ENCODE data around the gene KCNT1. TPM values are rescaled to one million over a fixed set of nuclear protein-coding genes. Genes with fewer than 3 reads are reported as not detected.

The KCNT1 gene
- polyA plus RNA-seq, 4 donors = 0.08 to 0.24 (median 0.22) TPM

GRCh38 chr9:135761150-135761844, 59.3 kb downstream of the KCNT1 start:
- DNase-seq (ENCODE audit: low read depth in 4 of 4, low spot score in 3 of 4) = no peak

DNA sequence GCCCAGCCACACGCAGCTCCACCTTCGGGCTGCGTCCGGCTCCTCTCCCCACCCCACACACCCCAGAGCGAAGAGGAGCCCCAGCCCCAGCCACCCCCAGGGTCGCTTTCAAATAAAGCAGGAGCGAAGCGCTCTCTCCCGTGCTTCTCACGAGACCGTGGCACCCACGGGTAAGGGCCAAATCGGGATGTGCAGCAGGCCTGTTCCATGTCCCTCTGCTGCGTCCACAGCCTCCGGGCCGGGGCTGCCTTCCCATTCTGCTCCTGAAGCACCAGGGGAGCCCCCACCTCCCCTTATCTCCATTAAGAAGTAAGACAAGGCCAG, 59.8 kb downstream of the KCNT1 start:
- DNase-seq (ENCODE audit: low read depth in 4 of 4, low spot score in 3 of 4) = no peak

- DNase-seq (ENCODE audit: low read depth in 4 of 4, low spot score in 3 of 4) = no peak
These were observed 60.9 kb downstream of the KCNT1 start for GRCh38 chr9:135762921-135763320.

DNA sequence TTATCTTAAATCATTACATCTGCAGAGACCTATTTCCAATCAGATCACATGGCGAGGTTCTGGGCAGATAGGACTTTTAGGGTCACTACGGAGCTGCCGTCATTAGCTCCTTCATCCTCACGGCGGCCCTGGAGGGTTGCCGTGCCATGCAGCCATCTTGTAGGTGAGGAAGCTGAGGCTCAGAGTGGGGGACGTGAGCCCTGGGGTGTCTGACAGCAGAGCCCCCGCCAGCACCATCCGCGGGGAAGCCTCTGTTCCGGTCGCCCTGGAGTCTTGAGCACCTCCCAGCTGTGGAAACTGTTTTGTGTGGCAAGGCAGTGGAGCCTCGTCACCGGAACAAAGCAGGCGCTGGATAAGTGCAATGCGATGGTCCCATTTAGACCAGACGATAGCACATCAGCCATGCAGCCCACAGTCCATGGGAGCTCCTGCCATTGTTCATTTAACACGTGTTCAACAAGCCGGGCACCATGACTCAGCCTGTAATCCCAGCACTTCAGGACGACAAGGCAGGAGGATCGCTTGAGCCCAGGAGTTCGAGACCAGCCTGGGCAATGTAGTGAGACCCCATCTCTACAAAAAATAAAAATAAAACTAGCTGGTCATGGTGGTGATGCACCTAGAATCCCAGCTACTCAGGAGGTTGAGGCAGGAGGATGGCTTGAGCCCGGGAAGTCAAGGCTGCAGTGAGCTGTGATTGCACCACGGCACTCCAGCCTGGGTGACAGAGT, 61.9 kb downstream of the KCNT1 start:
- no peak for DNase-seq (ENCODE audit: low read depth in 4 of 4, low spot score in 3 of 4)

DNA sequence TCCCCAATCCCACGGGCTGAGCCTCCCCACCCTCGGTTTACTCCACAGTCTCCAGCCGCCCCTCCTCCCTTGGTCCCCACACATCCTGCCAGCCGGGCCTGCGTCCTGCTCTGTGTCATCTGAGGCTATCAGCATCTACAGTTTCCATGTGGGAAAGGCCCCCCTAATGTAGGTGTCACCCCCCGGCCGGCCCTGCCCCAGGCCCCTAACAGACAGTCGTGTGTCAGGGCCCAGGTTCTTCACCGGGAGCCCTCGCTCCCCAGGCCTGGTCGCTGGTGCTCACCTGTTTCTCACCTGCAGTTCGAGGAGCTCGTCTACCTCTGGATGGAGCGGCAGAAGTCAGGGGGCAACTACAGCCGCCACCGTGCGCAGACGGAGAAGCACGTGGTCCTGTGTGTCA, 62.7 kb downstream of the KCNT1 start:
- DNase-seq (ENCODE audit: low read depth in 4 of 4, low spot score in 3 of 4) = no peak

GRCh38 chr9:135765416-135765815, 63.4 kb downstream of the KCNT1 start:
- no peak for DNase-seq (ENCODE audit: low read depth in 4 of 4, low spot score in 3 of 4)

DNA sequence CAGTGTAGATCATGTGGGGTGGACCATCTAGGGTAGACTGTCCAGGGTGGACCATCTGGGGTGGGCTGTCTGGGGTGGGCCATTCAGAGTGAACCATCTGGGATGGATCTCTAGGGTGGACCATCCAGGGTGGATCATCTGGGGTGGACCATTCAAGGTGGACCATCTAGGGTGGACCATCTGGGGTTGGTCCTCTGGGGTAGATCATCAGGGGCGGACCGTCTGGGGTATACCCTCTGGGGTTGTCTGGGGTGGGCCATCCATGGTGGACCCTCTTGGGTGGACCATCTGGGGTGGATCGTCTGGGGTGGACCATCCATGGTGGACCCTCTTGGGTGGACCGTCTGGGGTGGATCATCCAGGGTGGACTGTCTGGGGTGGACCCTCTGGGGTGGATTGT, 64.3 kb downstream of the KCNT1 start:
- DNase-seq (ENCODE audit: low read depth in 4 of 4, low spot score in 3 of 4) = no peak

GRCh38 chr9:135766707-135767106, 64.7 kb downstream of the KCNT1 start:
- no peak for DNase-seq (ENCODE audit: low read depth in 4 of 4, low spot score in 3 of 4)

- no peak for DNase-seq (ENCODE audit: low read depth in 4 of 4, low spot score in 3 of 4)
These were observed 66.7 kb downstream of the KCNT1 start for GRCh38 chr9:135768516-135769218.

DNA sequence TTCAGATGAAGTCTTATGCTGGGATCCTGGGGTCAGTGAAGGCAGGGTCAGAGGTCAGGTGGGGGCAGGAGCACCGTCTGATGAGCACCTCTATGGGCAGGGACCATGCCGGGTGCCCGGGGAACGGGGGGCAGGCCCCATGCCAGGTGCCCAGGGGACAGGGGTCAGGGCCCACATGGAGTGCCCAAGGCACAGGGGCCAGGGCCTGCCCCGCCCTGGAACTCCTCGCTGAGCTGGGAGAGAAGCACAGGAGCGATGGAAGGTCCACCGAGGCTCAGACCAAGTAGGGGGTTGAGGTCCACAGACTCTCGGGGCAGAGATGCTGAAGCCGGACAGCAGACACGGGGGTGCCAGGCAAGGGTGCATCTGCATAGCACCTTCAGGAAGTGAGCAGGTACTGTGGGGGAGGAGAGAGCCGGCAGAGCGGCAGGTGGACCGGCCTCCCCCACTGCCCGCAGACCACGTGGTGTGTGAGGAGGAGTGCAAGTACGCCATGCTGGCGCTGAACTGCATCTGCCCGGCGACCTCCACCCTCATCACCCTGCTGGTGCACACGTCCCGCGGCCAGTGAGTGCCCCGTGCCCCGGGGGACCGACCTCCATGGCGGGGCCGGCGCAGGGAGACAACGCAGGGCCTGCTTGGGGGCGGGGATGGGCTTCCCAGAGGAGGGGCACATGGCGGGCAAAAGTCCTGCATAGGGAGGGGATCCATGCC, 67.7 kb downstream of the KCNT1 start:
- DNase-seq (ENCODE audit: low read depth in 4 of 4, low spot score in 3 of 4) = no peak

- DNase-seq (ENCODE audit: low read depth in 4 of 4, low spot score in 3 of 4) = no peak
These were observed 68.2 kb downstream of the KCNT1 start for GRCh38 chr9:135770203-135770535.

GRCh38 chr9:135770771-135771170, 68.8 kb downstream of the KCNT1 start:
- no peak for DNase-seq (ENCODE audit: low read depth in 4 of 4, low spot score in 3 of 4)

GRCh38 chr9:135771401-135772051, 69.5 kb downstream of the KCNT1 start:
- no peak for DNase-seq (ENCODE audit: low read depth in 4 of 4, low spot score in 3 of 4)

DNA sequence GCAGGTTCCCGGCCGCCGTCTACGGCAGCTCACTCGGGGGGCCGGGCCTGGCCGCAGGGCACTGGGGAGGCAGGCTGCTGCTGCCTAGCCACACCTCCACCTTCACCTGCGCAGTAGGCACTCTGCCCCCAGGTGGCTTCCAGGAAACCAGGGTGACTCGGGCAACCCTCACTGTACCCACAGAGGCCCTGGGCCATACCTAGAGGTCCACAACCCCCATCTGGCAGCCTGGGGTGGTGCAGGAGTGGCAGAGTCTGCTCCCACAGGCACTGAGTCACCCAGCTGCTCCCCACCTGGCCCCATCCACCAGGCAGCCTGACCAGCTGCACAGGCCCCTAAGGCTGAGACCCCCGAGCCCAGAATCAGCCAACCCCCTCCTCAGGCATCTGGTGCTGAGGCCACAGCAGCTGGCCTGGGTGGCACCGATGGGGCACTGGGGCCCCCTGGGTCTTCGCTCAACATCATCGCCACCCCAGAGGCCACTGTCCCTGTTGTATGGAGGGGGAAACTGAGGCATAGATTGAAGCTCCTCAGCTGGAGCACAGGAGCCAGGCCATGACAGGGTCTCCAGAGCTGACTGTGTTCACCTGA, 70.2 kb downstream of the KCNT1 start:
- DNase-seq (ENCODE audit: low read depth in 4 of 4, low spot score in 3 of 4) = no peak

DNA sequence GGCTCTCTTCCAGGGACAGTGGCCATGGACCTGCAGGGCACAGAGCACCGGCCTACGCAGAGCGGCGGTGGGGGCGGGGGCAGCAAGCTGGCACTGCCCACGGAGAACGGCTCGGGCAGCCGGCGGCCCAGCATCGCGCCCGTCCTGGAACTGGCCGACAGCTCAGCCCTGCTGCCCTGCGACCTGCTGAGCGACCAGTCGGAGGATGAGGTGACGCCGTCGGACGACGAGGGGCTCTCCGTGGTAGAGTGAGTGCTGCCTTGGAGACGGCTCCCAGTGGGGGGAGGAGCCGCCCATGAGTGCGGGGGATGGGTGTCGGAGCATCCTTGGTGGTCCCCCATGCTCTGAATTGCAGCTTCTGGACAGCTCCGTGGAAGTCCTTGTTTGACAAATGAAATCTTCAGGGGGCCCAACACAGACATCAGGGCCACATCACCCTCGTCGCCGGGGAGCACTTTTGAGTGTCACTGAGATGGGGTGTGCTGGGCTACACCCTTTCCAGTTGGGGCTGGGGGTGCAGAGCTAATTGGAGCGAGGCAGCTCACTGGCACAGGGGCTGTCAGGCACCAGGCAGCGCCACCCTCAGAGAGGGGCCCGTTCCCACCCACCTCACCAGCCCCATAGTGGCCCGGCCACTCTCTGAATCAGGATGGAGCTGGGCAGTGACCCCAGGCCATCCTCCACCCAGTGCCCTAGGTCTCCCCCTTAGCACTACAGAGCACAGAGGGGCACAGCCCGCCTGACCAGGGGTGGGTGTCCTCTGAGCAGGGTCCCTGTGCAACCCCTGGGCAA, 70.9 kb downstream of the KCNT1 start:
- DNase-seq (ENCODE audit: low read depth in 4 of 4, low spot score in 3 of 4) = no peak

- DNase-seq (ENCODE audit: low read depth in 4 of 4, low spot score in 3 of 4) = no peak
These were observed 71.7 kb downstream of the KCNT1 start for GRCh38 chr9:135773530-135774238.

- DNase-seq (ENCODE audit: low read depth in 4 of 4, low spot score in 3 of 4) = no peak
These were observed 72.3 kb downstream of the KCNT1 start for GRCh38 chr9:135774239-135774747.

DNA sequence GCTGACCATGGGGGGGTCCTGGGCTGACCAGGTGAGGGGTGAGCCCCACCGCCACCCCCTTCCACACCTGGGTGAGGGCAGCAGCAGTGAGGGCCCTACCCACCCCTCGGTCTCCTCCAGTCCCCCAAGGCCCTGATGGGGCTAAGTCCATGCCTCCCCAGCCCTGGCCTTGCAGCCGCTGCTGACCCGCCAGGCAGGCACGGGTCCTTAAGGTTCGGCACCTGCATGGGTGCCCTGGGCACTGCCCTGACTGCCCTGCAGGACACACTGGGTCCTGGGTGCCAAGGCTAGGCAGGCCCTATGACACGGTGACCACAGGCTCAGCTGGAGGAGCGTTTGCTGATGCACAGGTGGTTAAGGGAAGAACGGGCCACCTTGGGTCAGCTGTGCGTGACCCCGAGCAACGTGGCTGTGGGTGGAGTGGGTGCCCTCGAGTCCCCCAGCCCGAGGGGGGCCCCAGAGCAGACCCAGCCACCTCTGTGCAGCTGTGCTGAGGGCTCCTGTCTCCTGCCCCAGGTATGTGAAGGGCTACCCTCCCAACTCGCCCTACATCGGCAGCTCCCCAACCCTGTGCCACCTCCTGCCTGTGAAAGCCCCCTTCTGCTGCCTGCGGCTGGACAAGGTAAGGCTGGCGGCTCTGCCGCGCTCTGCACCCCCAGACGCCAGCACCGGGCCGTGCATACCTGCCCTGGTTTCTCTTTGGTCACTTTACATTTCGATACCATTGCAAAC, 73.0 kb downstream of the KCNT1 start:
- no peak for DNase-seq (ENCODE audit: low read depth in 4 of 4, low spot score in 3 of 4)
